Thyroid gland (tissue), 4 donors: ENCODE measurements around the gene ORM2.

Source experiments
- CTCF ChIP-seq, 6 experiments: fragments of 200-600 bp in 3 of 6; fragments of 450-650 bp in 3 of 6; sonication (generic) in 3 of 6; IDR thresholded peaks; one replicate each; pipeline ENCODE4 v1.5.1; 2016 to 2019; ENCODE audit warnings: antibody characterized with exemption in 6 of 6, mild to moderate bottlenecking in 2 of 6, inconsistent platforms in 1 of 6, moderate library complexity in 1 of 6
- POLR2A ChIP-seq, 2 donors: fragments of 450-650 bp; IDR thresholded peaks; one replicate each; pipeline ENCODE4 v1.6.1; 2017; ENCODE audit warnings: antibody characterized with exemption in 2 of 2, mild to moderate bottlenecking in 2 of 2, moderate library complexity in 1 of 2

DNA sequence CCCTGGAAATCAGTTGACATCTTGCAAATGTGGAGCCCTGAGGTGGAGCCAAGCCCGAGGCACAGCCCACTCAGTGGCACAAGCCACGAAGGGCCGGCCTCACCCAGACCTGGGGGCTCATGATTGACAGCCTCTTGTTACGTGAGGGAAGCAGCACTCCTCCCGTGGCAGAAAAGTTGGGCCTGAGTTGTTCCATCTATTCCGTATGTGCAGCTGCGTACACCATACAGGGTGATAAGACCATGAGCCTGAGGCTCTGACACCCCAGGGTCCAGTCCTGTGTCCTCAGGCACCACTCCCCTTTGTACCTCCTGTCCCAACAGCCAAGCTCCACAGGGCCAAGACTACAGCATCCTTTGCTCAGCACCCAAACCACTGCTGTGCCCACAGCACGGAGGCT lies 1.9 kb upstream of the ORM2 start:
- no peak for TF ChIP-seq CTCF (IDR thresholded peaks at IDR 0.05)
- no peak for TF ChIP-seq POLR2A (IDR thresholded peaks at IDR 0.05)
